Left ventricle myocardium inferior (tissue), 1 donor: ENCODE data around the gene CCNA1. TPM values are rescaled to one million over a fixed set of nuclear protein-coding genes. Genes with fewer than 3 reads are reported as not detected.
A peak's percentile ranks its signal among the peaks of the same experiment; 100 is the strongest.

Experiments used
- DNase-seq: peaks from one replicate; pipeline ENCODE4 v3.0.0-alpha.2; 2020
- H3K27ac ChIP-seq: fragments of 200-600 bp; replicated peaks from 2 replicates; pipeline ENCODE4 v1.8.0; 2021
- H3K27me3 ChIP-seq: fragments of 200-600 bp; 2 replicates; pipeline ENCODE4 v1.8.0; 2021; ENCODE audit warnings: low read depth
- H3K36me3 ChIP-seq: fragments of 200-600 bp; 2 replicates; pipeline ENCODE4 v1.8.0; 2021
- H3K4me1 ChIP-seq: fragments of 200-600 bp; 2 replicates; pipeline ENCODE4 v1.8.0; 2021
- H3K4me3 ChIP-seq: fragments of 200-600 bp; 2 replicates; pipeline ENCODE4 v1.8.0; 2021; ENCODE audit warnings: mild to moderate bottlenecking, moderate library complexity
- H3K9me3 ChIP-seq: fragments of 200-600 bp; replicated peaks from 2 replicates; pipeline ENCODE4 v1.8.0; 2021
- intact Hi-C: fragments of 100-400 bp; cut with micrococcal nuclease; formaldehyde crosslinking; loops from one replicate; pipeline ENCODE4 v1.11.0; 2022
- total RNA-seq: library from RNA; stranded (reverse); fragmentation: NEBNext Ultra II Directional; extraction: Animal tissue kit (Norgen Biotek cat#: 25700); gene quantifications from one replicate; pipeline ENCODE4 v1.2.1, GENCODE V29; 2021
- TF ChIP-seq, protein P1 (sequence below): fragments of 200-600 bp; IDR thresholded peaks from 2 replicates; pipeline ENCODE4 v1.8.0; 2021; ENCODE audit warnings: antibody characterized with exemption, mild to moderate bottlenecking, borderline replicate concordance
- donor health status: DM: no; HTN: yes; CAD: no; lungs with severe emphysema.

CCNA1 gene
- total RNA-seq, 1 donor from 2014 or later = not detected

DNA sequence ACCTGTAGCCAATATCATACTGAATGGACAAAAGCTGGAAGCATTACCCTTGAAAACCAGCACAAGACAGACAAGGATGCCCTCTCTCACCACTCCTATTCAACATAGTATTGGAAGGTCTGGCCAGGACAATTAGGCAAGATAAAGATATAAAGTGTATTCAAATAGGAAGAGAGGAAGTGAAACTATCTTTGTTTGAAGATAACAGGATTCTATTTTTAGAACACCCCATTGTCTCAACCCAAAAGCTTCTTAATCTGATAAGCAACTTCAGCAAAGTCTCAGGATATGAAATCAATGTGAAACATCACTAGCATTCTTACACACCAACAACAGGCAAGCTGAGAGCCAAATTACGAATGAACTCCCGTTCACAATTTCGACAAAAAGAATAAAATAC lies 17.8 kb upstream of the CCNA1 start:
- no peaks in the 10 kb centered on the region for H3K36me3 ChIP-seq
- H3K9me3 ChIP-seq = peaks cover 8% of the 10 kb centered on the region
- intact Hi-C loops = no loop called here
- DNase-seq = no peak
- no peaks in the 10 kb centered on the region for H3K4me1 ChIP-seq
- H3K27me3 ChIP-seq = peaks cover 34% of the 10 kb centered on the region
- no peak overlapping the region for H3K4me3 ChIP-seq
- TF ChIP-seq, protein P1, sequence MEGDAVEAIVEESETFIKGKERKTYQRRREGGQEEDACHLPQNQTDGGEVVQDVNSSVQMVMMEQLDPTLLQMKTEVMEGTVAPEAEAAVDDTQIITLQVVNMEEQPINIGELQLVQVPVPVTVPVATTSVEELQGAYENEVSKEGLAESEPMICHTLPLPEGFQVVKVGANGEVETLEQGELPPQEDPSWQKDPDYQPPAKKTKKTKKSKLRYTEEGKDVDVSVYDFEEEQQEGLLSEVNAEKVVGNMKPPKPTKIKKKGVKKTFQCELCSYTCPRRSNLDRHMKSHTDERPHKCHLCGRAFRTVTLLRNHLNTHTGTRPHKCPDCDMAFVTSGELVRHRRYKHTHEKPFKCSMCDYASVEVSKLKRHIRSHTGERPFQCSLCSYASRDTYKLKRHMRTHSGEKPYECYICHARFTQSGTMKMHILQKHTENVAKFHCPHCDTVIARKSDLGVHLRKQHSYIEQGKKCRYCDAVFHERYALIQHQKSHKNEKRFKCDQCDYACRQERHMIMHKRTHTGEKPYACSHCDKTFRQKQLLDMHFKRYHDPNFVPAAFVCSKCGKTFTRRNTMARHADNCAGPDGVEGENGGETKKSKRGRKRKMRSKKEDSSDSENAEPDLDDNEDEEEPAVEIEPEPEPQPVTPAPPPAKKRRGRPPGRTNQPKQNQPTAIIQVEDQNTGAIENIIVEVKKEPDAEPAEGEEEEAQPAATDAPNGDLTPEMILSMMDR = no peak
- H3K27ac ChIP-seq = no peak overlapping the region

DNA sequence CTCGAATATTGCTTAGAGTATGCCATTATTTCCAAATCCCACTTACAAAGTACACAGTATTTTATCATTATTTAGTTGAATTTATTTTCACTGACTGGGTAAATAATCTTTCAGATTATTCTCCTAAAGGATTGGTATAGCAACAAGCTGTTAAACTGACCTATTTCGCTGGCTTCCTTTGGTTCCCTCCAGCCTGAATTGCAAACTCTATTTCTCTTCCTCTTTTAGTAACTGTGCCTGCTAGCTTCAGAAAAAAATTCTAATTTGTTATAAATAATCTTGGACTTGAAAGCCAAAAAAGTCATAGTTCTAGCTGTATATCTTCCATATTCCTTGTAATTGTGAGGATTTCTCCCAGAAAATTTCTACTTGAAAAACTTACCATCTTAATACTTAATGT lies 15.0 kb upstream of the CCNA1 start:
- no peak for DNase-seq
- Histone ChIP-seq H3K4me3 (no peak overlapping the region), H3K36me3 (no peaks in the 10 kb centered on the region), H3K4me1 (no peaks in the 10 kb centered on the region), H3K9me3 (peaks cover 8% of the 10 kb centered on the region), H3K27me3 (peaks cover 48% of the 10 kb centered on the region), H3K27ac (no peak overlapping the region)
- TF ChIP-seq, protein P1 = no peak
- intact Hi-C loops = no loop called here

DNA sequence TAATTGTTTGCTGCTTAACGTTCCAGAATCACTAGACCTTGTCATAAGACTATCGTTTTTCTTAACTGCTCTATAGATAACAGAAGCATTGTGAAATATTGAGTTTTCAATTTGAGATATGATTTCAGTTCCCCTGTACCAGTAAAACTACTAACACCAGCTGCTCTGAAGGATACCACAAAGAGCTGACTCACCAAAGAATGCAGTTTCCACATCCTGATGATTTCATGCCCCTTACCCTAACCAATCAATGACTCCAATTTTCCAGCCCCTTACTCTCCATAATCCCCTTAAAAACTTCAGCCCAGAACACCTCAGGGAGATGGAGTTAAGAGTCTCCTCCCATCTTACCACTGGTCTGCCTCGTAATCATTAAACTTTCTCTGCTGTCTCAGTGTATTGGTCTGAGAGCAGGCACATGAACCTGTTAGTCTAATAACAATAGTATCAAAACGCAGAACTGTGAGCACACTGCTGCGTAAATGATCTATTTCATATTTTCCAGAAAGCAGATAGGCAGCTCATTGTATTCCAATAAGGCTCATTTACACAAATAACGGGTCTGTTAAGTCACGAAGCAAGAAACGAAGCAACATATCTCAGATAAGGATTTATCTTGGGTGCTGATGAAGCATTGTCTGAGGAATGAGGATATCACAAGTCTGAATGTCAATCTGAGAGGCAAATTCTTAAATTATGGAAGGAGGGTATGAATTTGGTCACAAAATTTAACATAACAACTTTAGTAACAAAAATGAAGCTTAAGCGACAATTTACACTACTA lies 14.1 kb upstream of the CCNA1 start:
- H3K36me3 ChIP-seq = no peaks in the 10 kb centered on the region
- intact Hi-C loops = no loop called here
- no peak for DNase-seq
- H3K27ac ChIP-seq = no peak overlapping the region
- no peaks in the 10 kb centered on the region for H3K4me1 ChIP-seq
- TF ChIP-seq, protein P1 = no peak
- H3K4me3 ChIP-seq = no peak overlapping the region
- peaks cover 8% of the 10 kb centered on the region for H3K9me3 ChIP-seq
- H3K27me3 ChIP-seq = peaks cover 56% of the 10 kb centered on the region

DNA sequence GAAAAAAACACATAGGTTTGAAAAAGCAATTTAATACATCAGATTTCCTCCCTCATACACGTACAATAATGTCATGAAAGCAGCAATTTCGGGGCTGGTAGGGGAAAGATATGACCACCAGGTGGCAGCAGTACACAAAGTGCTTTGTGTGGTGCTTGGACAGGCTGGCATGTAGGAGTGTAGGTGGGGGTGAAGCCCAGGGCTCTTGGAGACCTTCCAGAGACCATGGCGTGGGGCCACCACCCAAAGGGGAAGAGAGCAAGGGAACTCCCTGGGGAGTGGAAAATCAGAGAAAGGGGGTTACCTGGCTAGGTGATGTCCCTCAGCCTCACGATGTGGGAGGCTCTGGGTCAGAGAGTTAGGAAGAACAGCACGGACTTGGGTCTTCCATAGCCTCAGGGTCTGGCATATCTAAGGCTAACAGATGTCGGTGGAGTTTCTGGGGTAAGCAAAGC lies 11.8 kb upstream of the CCNA1 start:
- Histone ChIP-seq H3K36me3 (no peaks in the 10 kb centered on the region), H3K4me3 (no peak overlapping the region), H3K4me1 (no peaks in the 10 kb centered on the region), H3K27me3 (peaks cover 75% of the 10 kb centered on the region), H3K27ac (no peak overlapping the region), H3K9me3 (peaks cover 9% of the 10 kb centered on the region)
- intact Hi-C loops = no loop called here
- peak; percentile 42 for DNase-seq
- TF ChIP-seq, protein P1 = peak; percentile 93

DNA sequence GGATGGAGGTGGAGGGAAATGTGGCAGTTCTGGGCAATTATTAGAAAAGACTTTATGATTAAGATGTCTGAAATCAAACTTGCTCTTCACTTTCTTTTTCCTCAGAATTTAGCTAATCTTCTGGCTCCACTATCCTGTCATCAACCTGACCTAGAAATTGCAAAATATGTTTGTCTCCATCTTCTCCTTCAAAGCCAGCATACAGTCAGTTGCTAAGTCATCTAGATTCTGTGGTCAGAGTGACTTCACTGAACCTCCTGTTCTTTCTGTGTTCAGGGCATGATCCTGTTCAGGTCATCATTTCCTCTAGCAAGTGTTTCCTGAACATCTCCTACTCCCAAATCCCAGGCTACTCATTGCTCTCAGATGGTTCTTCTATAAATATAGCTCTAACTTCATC lies 10.8 kb upstream of the CCNA1 start:
- no peak for DNase-seq
- no peak overlapping the region for H3K27ac ChIP-seq
- peaks cover 18% of the 10 kb centered on the region for H3K9me3 ChIP-seq
- peaks cover 77% of the 10 kb centered on the region for H3K27me3 ChIP-seq
- H3K36me3 ChIP-seq = no peaks in the 10 kb centered on the region
- intact Hi-C loops = no loop called here
- TF ChIP-seq, protein P1 = no peak
- H3K4me3 ChIP-seq = no peak overlapping the region
- H3K4me1 ChIP-seq = no peaks in the 10 kb centered on the region
